MM.1S (cell line): ENCODE data around the gene DACT2.

Experiments used
- DNase-seq: peaks from one replicate; pipeline ENCODE4 v3.0.0-alpha.2; 2015
- H2AFZ ChIP-seq: fragments of 300-600 bp; sonication (generic); 2 replicates; pipeline ENCODE4 v1.6.0; 2016; ENCODE audit warnings: antibody characterized with exemption, low read length
- H3F3A ChIP-seq: fragments of 300-600 bp; sonication (generic); 2 replicates; pipeline ENCODE4 v1.6.1; 2016; ENCODE audit warnings: mild to moderate bottlenecking, antibody characterized with exemption, low read length, moderate library complexity, mixed read lengths; ENCODE audit not compliant: insufficient read depth
- H3K27ac ChIP-seq: fragments of 300-600 bp; sonication (generic); 2 replicates; pipeline ENCODE4 v1.5.1; 2016; ENCODE audit warnings: mild to moderate bottlenecking, low read length
- H3K27me3 ChIP-seq: fragments of 300-600 bp; sonication (generic); replicated peaks from 2 replicates; pipeline ENCODE4 v1.6.0; 2016; ENCODE audit warnings: low read length; ENCODE audit not compliant: insufficient read depth
- H3K36me3 ChIP-seq: fragments of 300-600 bp; sonication (generic); replicated peaks from 2 replicates; pipeline ENCODE4 v1.6.1; 2016; ENCODE audit warnings: mild to moderate bottlenecking, low read length, mixed read lengths; ENCODE audit not compliant: insufficient read depth
- H3K4me1 ChIP-seq: fragments of 300-600 bp; sonication (generic); 2 replicates; pipeline ENCODE4 v1.6.1; 2016; ENCODE audit warnings: low read length, mixed read lengths
- H3K4me2 ChIP-seq: fragments of 300-600 bp; sonication (generic); 2 replicates; pipeline ENCODE4 v1.6.0; 2016; ENCODE audit warnings: low read depth, low read length
- H3K4me3 ChIP-seq: fragments of 300-600 bp; sonication (generic); 2 replicates; pipeline ENCODE4 v1.5.1; 2016; ENCODE audit warnings: low read length, mixed read lengths
- H3K79me2 ChIP-seq: fragments of 300-600 bp; sonication (generic); 2 replicates; pipeline ENCODE4 v1.6.1; 2016; ENCODE audit warnings: mixed run types, low read length, mixed read lengths
- H3K9ac ChIP-seq: fragments of 300-600 bp; sonication (generic); 2 replicates; pipeline ENCODE4 v1.6.1; 2016; ENCODE audit warnings: low read length, mixed read lengths
- H3K9me2 ChIP-seq: fragments of 300-600 bp; sonication (generic); replicated peaks from 2 replicates; pipeline ENCODE4 v1.6.1; 2016; ENCODE audit warnings: mild to moderate bottlenecking, low read length, mixed read lengths; ENCODE audit not compliant: insufficient read depth
- H3K9me3 ChIP-seq: fragments of 300-600 bp; sonication (generic); replicated peaks from 2 replicates; pipeline ENCODE4 v1.6.1; 2016; ENCODE audit warnings: mild to moderate bottlenecking, low read length, mixed read lengths; ENCODE audit not compliant: insufficient read depth
- H4K20me1 ChIP-seq: fragments of 300-600 bp; sonication (generic); 2 replicates; pipeline ENCODE4 v1.6.1; 2016; ENCODE audit warnings: mild to moderate bottlenecking, low read length, moderate library complexity, mixed read lengths; ENCODE audit not compliant: insufficient read depth
- EZH2 ChIP-seq: fragments of 300-600 bp; sonication (generic); optimal IDR thresholded peaks from 2 replicates; pipeline ENCODE3; 2017; ENCODE audit warnings: low read depth, mild to moderate bottlenecking, antibody characterized with exemption, low read length, mixed read lengths
- EZH2phosphoT487 ChIP-seq: fragments of 300-600 bp; sonication (generic); IDR thresholded peaks from 2 replicates; pipeline ENCODE4 v1.6.1; 2018; ENCODE audit warnings: antibody characterized with exemption, low read length
- TF ChIP-seq, protein P1 (sequence below): fragments of 300-600 bp; sonication (generic); IDR thresholded peaks from 2 replicates; pipeline ENCODE4 v1.5.1; 2016; ENCODE audit warnings: antibody characterized with exemption, low read length, mixed read lengths

Gene DACT2

DNA sequence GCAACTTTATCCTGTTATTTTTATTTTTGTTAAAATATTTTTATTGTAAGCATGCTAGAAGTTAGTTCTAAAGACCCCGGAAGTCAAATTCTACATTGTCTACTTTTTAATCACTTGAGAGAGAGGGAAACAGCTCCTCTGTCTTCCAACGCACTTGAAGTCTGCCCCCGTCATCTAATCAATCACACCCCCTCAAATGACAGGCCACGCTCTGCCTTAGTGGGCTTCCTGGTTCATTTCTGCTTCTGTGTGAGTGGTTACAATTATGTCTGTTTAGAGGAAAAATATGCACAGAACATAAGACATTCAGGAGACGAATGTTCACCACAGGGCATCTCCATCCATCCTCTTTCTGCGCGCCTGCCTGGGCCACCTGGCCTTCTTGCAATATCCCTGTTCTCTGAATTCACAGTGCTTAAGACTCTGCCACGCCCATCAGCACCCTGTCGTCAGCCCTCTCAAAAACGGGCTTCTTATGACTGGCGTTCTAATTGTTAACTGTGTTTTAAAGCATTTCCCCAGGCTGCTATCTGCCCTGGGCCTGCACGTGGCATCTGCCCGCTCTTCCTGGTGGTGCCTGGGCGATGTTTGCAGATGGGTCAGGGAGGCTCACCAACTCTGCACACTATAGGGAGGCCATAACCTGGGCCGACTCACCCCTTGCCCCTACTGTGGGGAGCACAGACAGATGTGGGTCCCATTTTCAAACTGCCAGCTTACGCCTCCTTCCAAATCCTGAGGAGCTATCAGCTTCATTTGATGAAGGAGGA lies 15.4 kb downstream of the DACT2 start:
- no peaks in the 10 kb centered on the region for H4K20me1 ChIP-seq
- DNase-seq = no peak
- H2AFZ ChIP-seq = no peak overlapping the region
- H3F3A ChIP-seq = no peaks in the 10 kb centered on the region
- H3K9ac ChIP-seq = no peak overlapping the region
- no peak overlapping the region for H3K27ac ChIP-seq
- TF ChIP-seq, protein P1, sequence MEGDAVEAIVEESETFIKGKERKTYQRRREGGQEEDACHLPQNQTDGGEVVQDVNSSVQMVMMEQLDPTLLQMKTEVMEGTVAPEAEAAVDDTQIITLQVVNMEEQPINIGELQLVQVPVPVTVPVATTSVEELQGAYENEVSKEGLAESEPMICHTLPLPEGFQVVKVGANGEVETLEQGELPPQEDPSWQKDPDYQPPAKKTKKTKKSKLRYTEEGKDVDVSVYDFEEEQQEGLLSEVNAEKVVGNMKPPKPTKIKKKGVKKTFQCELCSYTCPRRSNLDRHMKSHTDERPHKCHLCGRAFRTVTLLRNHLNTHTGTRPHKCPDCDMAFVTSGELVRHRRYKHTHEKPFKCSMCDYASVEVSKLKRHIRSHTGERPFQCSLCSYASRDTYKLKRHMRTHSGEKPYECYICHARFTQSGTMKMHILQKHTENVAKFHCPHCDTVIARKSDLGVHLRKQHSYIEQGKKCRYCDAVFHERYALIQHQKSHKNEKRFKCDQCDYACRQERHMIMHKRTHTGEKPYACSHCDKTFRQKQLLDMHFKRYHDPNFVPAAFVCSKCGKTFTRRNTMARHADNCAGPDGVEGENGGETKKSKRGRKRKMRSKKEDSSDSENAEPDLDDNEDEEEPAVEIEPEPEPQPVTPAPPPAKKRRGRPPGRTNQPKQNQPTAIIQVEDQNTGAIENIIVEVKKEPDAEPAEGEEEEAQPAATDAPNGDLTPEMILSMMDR = no peak
- TF ChIP-seq EZH2 (no peak), EZH2phosphoT487 (no peak)
- H3K27me3 ChIP-seq = peaks cover 15% of the 10 kb centered on the region
- no peaks in the 10 kb centered on the region for H3K9me3 ChIP-seq
- no peaks in the 10 kb centered on the region for H3K4me1 ChIP-seq
- no peaks in the 10 kb centered on the region for H3K79me2 ChIP-seq
- no peak overlapping the region for H3K4me2 ChIP-seq
- no peak overlapping the region for H3K4me3 ChIP-seq
- H3K36me3 ChIP-seq = no peaks in the 10 kb centered on the region
- H3K9me2 ChIP-seq = no peaks in the 10 kb centered on the region

DNA sequence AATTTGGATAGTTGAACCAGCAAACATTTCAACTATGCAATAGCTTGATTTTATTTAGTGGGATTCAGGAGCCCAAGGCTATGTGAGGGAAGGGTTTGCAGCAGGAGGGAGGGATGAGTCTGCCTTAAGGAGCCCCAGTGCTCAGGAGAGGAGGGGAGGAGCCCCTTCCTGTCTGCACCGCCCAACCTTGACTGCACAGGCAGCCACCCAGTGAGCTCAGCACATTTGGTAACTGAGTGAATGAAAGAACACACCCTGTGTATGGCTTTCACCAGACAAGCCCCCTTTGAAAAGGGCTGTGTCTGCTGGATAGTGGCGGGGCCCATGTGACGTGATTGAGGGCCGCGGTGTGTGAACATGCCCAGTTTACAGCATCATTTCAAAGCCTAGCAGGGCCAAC lies 17.0 kb downstream of the DACT2 start:
- TF ChIP-seq EZH2 (no peak), EZH2phosphoT487 (no peak)
- TF ChIP-seq, protein P1 = no peak
- Histone ChIP-seq H2AFZ (no peak overlapping the region), H3K9me3 (no peaks in the 10 kb centered on the region), H3K79me2 (no peaks in the 10 kb centered on the region), H3K4me1 (no peaks in the 10 kb centered on the region), H3K9me2 (no peaks in the 10 kb centered on the region), H3K9ac (no peak overlapping the region), H3K27ac (no peak overlapping the region), H3K4me3 (no peak overlapping the region), H4K20me1 (no peaks in the 10 kb centered on the region), H3K4me2 (no peak overlapping the region), H3K36me3 (no peaks in the 10 kb centered on the region), H3F3A (no peaks in the 10 kb centered on the region), H3K27me3 (peaks cover 25% of the 10 kb centered on the region)
- no peak for DNase-seq

DNA sequence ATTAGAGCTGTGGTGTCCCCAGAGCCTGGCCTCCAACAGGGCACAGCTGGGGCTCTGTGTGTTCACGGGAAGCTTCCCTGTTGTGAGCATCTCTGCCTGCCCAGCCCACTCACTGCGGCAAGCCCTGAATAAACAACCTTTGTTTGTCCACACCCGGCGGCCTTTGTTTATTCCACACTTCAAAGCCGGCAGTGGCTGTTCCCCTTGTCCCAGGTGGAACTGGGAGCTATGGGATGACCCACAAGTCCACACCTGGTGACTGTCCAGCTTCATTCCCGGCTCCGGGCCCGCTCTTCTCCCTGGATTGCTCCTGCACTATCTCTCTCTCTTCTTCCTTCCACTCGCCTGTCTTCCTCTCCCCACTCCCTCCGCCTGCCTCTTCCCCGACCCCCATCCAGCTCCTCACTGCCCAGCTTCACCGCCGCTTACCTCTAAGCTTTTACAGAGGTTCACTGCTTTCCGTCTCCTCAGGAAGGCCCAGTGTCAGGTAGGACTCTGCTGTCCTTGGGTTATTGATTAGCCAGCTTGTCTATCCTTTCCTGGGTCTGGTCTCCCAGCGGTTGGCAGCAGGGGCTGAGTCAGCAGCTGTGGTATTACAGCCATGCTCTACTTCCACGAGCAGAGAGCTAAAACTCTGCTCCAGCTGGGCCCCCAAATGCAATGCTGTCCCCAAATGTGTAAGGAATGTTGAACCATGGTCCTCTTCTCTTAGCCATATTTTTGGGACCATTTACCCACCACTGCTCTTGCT lies 17.8 kb downstream of the DACT2 start:
- no peaks in the 10 kb centered on the region for H3K9me3 ChIP-seq
- TF ChIP-seq, protein P1 = no peak
- no peak for TF ChIP-seq EZH2
- TF ChIP-seq EZH2phosphoT487 = no peak
- H2AFZ ChIP-seq = no peak overlapping the region
- no peaks in the 10 kb centered on the region for H3K4me1 ChIP-seq
- no peaks in the 10 kb centered on the region for H4K20me1 ChIP-seq
- no peaks in the 10 kb centered on the region for H3K9me2 ChIP-seq
- H3K79me2 ChIP-seq = no peaks in the 10 kb centered on the region
- no peak overlapping the region for H3K4me2 ChIP-seq
- H3K4me3 ChIP-seq = no peak overlapping the region
- DNase-seq = no peak
- H3F3A ChIP-seq = no peaks in the 10 kb centered on the region
- H3K36me3 ChIP-seq = no peaks in the 10 kb centered on the region
- no peak overlapping the region for H3K27ac ChIP-seq
- H3K27me3 ChIP-seq = peaks cover 25% of the 10 kb centered on the region
- no peak overlapping the region for H3K9ac ChIP-seq
